Activated CD8-positive, alpha-beta memory T cell treated with anti-CD3 and anti-CD28 coated beads, Interleukin-2, amount 10 ng/mL, durations not matched to agents 7 days and 5 days (primary cell): Measurements from ENCODE around the gene SFR1. TPM values are rescaled to one million over a fixed set of nuclear protein-coding genes. Genes with fewer than 3 reads are reported as not detected.

ENCODE experiments used
- ATAC-seq: fragments of 150-1000 bp; cut with Tn5 transposase; one replicate; pipeline ENCODE4 v1.10.0; 2021; ENCODE audit warnings: moderate library complexity
- CTCF ChIA-PET: fragments of 350-600 bp; sonication (Branson Sonifier 250); formaldehyde crosslinking; loops from one replicate; lab custom pipeline; 2021; ENCODE audit warnings: antibody characterized with exemption; lab: Charles Lee
- DNase-seq: peaks from one replicate; pipeline ENCODE4 v3.0.0-alpha.2; 2020
- H3K27ac Mint-ChIP-seq: one replicate; pipeline ENCODE4 v1.8.0; 2021; ENCODE audit warnings: mild to moderate bottlenecking, mixed read lengths
- H3K27me3 Mint-ChIP-seq: one replicate; pipeline ENCODE4 v1.8.0; 2021; ENCODE audit warnings: mixed read lengths
- H3K36me3 Mint-ChIP-seq: one replicate; pipeline ENCODE4 v1.8.0; 2021; ENCODE audit warnings: mild to moderate bottlenecking, mixed read lengths
- H3K4me1 Mint-ChIP-seq: one replicate; pipeline ENCODE4 v1.8.0; 2021; ENCODE audit warnings: mixed read lengths
- H3K4me3 Mint-ChIP-seq: one replicate; pipeline ENCODE4 v1.8.0; 2021; ENCODE audit warnings: mild to moderate bottlenecking, moderate library complexity, mixed read lengths
- H3K9me3 Mint-ChIP-seq: one replicate; pipeline ENCODE4 v1.8.0; 2022; ENCODE audit warnings: low read depth, mixed read lengths
- total RNA-seq, 2 experiments: library from RNA; stranded (reverse); gene quantifications; one replicate each; pipeline ENCODE4 v1.2.3, GENCODE V29; 2021

SFR1 gene
- total RNA-seq, 2 experiments from 2014 or later = 14.9 to 17.4 TPM

DNA sequence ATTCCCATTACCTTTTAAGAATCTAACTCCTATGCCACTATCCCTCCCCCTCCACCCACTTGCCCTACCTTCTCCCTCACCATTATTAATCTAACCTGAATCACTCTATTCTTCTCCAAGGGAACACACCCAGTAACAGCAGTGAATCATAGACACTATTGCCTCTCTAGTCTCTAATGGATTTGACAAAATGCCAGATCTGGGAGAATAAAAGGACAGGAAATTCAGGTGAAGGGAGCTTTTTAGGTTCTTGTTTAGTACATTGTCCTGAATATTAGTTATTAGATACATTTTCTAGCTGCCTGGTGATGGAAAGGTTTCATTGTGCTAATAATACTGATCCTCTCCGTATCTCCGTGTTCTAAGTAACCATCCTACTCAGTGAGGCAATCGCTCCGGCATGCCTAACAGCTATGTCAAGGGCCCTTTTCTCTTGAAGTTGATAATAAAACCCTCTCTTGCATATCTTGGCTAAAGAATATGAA is 4.1 kb upstream of the SFR1 start:
- Mint-ChIP-seq H3K36me3 (no peaks in the 10 kb centered on the region), H3K4me3 (no peak overlapping the region), H3K27me3 (peaks cover 9% of the 10 kb centered on the region), H3K4me1 (peaks cover 20% of the 10 kb centered on the region), H3K9me3 (no peaks in the 10 kb centered on the region), H3K27ac (no peak overlapping the region)
- DNase-seq (no peak), ATAC-seq (no peak)
- CTCF ChIA-PET = no interaction called here

- H3K27me3 Mint-ChIP-seq = peaks cover 7% of the 10 kb centered on the region
- peaks cover 28% of the 10 kb centered on the region for H3K4me1 Mint-ChIP-seq
- H3K9me3 Mint-ChIP-seq = no peaks in the 10 kb centered on the region
- H3K36me3 Mint-ChIP-seq = peaks cover 6% of the 10 kb centered on the region
- CTCF ChIA-PET = interaction anchor here (0.8 to 5.1 kb wide), 5 partner anchors 28 to 232 kb away, joined by 3 to 31 read pairs (median 5); no protein-coding TSS in a partner anchor
- no peak for DNase-seq
- no peak overlapping the region for H3K27ac Mint-ChIP-seq
- H3K4me3 Mint-ChIP-seq = peak overlapping the region; percentile 82
- ATAC-seq = no peak
These were observed 2.0 kb upstream of the SFR1 start for GRCh38 chr10:104119996-104120395.

- peaks cover 10% of the 10 kb centered on the region for H3K36me3 Mint-ChIP-seq
- CTCF ChIA-PET = interaction anchor here (0.8 to 5.1 kb wide), 13 partner anchors 10 to 233 kb away, joined by 3 to 31 read pairs (median 6); partner anchors contain the start of gene SLK
- H3K9me3 Mint-ChIP-seq = no peaks in the 10 kb centered on the region
- H3K27me3 Mint-ChIP-seq = peaks cover 7% of the 10 kb centered on the region
- DNase-seq (no peak), ATAC-seq (no peak)
- H3K4me3 Mint-ChIP-seq = peak overlapping the region; percentile 82
- H3K4me1 Mint-ChIP-seq = peaks cover 33% of the 10 kb centered on the region
- peak overlapping the region; percentile 97 for H3K27ac Mint-ChIP-seq
These were observed 1.5 kb upstream of the SFR1 start for GRCh38 chr10:104120512-104120902.

- Mint-ChIP-seq H3K27ac (peak overlapping the region; percentile 97), H3K4me3 (peak overlapping the region; percentile 82), H3K9me3 (no peaks in the 10 kb centered on the region), H3K4me1 (peaks cover 33% of the 10 kb centered on the region), H3K36me3 (peaks cover 11% of the 10 kb centered on the region), H3K27me3 (peaks cover 7% of the 10 kb centered on the region)
- peak; percentile 24 for ATAC-seq
- CTCF ChIA-PET = interaction anchor here (0.7 to 5.1 kb wide), 29 partner anchors 9 to 408 kb away, joined by 3 to 31 read pairs (median 4); partner anchors contain the start of gene SLK
- peak; percentile 91 for DNase-seq
These were observed 977 bp upstream of the SFR1 start for GRCh38 chr10:104120903-104121484.

- Mint-ChIP-seq H3K4me3 (peak overlapping the region; percentile 82), H3K27me3 (peaks cover 3% of the 10 kb centered on the region), H3K9me3 (no peaks in the 10 kb centered on the region), H3K27ac (peak overlapping the region; percentile 97), H3K36me3 (peaks cover 16% of the 10 kb centered on the region), H3K4me1 (peaks cover 33% of the 10 kb centered on the region)
- ATAC-seq (no peak), DNase-seq (no peak)
- CTCF ChIA-PET = interaction anchor here (0.6 to 5.1 kb wide), 31 partner anchors 9 to 464 kb away, joined by 3 to 31 read pairs (median 4); partner anchors contain the start of gene SLK
These were observed 495 bp downstream of the SFR1 start for GRCh38 chr10:104122225-104123107.

DNA sequence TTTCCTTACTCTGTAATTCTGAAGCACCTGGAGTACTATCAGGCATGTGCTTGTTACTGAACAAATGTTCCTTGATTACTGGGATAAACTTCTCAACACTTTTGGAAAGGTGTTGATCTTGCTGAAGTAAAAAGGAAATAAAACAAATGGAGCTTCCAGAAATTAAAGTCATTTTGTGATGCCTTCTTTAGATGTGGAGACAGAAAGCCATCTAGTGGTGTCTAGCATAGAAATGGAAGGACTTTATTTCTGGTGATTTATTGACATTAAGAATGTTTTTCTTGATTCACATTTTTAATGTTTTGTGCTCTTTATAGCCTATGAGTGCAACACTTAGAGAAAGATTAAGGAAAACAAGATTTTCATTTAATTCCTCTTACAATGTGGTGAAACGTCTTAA is 1.4 kb downstream of the SFR1 start:
- no peak for ATAC-seq
- Mint-ChIP-seq H3K27ac (peak overlapping the region; percentile 45), H3K27me3 (no peaks in the 10 kb centered on the region), H3K9me3 (no peaks in the 10 kb centered on the region), H3K4me1 (peaks cover 33% of the 10 kb centered on the region), H3K4me3 (peak overlapping the region; percentile 82), H3K36me3 (peaks cover 16% of the 10 kb centered on the region)
- CTCF ChIA-PET = interaction anchor here (0.6 to 5.1 kb wide), 8 partner anchors 140 to 411 kb away, joined by 3 to 31 read pairs (median 4); no protein-coding TSS in a partner anchor
- no peak for DNase-seq

DNA sequence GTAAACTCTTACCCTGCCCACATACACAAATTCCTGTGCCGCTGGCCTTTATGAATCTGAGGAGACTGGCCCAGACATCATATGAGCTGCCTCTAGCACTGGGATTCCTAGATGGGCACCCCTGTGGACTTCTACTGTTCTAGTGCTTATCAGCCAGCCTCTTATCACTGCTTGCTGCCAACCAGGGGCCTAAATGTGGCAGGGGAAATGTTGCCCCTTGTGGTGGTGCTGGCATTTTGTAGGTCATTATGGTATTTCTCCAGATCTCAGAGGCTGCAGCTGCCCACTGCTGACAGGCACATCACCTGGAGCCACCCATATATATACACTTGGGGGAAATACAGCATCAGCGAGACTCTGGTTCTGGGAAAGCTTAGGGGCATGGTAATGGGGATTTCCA is 5.4 kb downstream of the SFR1 start:
- no peak overlapping the region for H3K4me3 Mint-ChIP-seq
- H3K36me3 Mint-ChIP-seq = peaks cover 16% of the 10 kb centered on the region
- no peaks in the 10 kb centered on the region for H3K9me3 Mint-ChIP-seq
- CTCF ChIA-PET = interaction anchor here (1.1 to 1.5 kb wide), 3 partner anchors 12 to 239 kb away, joined by 3 to 8 read pairs (median 5); no protein-coding TSS in a partner anchor
- no peak for DNase-seq
- H3K27ac Mint-ChIP-seq = no peak overlapping the region
- peaks cover 19% of the 10 kb centered on the region for H3K4me1 Mint-ChIP-seq
- peak; percentile 39 for ATAC-seq
- no peaks in the 10 kb centered on the region for H3K27me3 Mint-ChIP-seq

- Mint-ChIP-seq H3K4me3 (no peak overlapping the region), H3K36me3 (peaks cover 16% of the 10 kb centered on the region), H3K9me3 (no peaks in the 10 kb centered on the region), H3K4me1 (peaks cover 13% of the 10 kb centered on the region), H3K27ac (no peak overlapping the region), H3K27me3 (peaks cover 8% of the 10 kb centered on the region)
- DNase-seq (no peak), ATAC-seq (no peak)
- CTCF ChIA-PET = interaction anchor here (0.6 to 1.4 kb wide), 2 partner anchors 13 to 486 kb away, joined by 3 to 5 read pairs; no protein-coding TSS in a partner anchor
These were observed 6.2 kb downstream of the SFR1 start for GRCh38 chr10:104128214-104128613.

DNA sequence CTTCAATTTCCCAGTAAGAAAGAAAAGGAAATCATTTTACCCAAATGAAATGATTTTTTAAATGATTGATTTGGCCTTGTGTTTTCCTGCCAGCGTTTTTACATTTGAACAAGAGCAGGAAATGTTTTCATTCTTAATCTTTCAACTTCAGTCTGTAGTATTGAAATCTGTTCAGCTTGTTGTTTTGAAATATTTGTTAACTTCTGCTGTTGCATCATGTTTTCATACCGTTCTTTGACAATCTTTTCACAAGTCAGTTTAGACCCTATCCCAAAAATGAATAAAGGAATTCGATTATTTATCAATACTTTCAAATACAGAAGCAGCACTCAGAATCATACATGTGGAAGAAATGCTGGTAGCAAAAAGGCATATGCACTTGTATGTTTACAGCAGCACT is 8.1 kb downstream of the SFR1 start:
- H3K9me3 Mint-ChIP-seq = no peaks in the 10 kb centered on the region
- H3K27me3 Mint-ChIP-seq = peaks cover 22% of the 10 kb centered on the region
- no peak for DNase-seq
- no peak for ATAC-seq
- CTCF ChIA-PET = interaction anchor here (0.7 kb wide), 1 partner anchor 9 kb away, joined by 3 read pairs; no protein-coding TSS in a partner anchor
- peaks cover 4% of the 10 kb centered on the region for H3K4me1 Mint-ChIP-seq
- peaks cover 11% of the 10 kb centered on the region for H3K36me3 Mint-ChIP-seq
- no peak overlapping the region for H3K27ac Mint-ChIP-seq
- H3K4me3 Mint-ChIP-seq = no peak overlapping the region

- Mint-ChIP-seq H3K9me3 (no peaks in the 10 kb centered on the region), H3K27me3 (peaks cover 48% of the 10 kb centered on the region), H3K27ac (no peak overlapping the region), H3K4me1 (no peaks in the 10 kb centered on the region), H3K36me3 (no peaks in the 10 kb centered on the region), H3K4me3 (no peak overlapping the region)
- CTCF ChIA-PET = interaction anchor here (1.2 to 1.4 kb wide), 2 partner anchors 9 to 250 kb away, joined by 4 to 7 read pairs; no protein-coding TSS in a partner anchor
- no peak for ATAC-seq
- DNase-seq = no peak
These were observed 16.2 kb downstream of the SFR1 start for GRCh38 chr10:104138131-104138530.

DNA sequence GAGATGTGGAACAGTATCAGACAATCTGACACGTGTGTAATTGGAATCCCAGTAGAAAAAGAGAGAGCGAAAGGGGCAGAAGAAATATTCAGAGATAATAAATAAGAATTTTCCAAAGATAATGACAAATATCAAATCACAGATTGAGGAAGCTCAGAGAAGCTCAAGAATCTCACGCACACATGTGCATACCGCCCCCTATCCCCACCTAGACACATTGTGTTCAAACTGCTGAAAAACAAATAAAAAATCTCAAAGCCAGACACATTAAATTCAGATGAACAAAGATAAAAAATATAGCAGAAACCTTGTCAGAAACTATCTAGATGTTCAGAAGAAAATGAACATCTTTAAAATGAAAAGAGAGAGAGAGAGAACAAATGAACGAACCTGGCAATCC is 17.2 kb downstream of the SFR1 start:
- Mint-ChIP-seq H3K9me3 (no peaks in the 10 kb centered on the region), H3K4me3 (no peak overlapping the region), H3K4me1 (no peaks in the 10 kb centered on the region), H3K27me3 (peaks cover 41% of the 10 kb centered on the region), H3K27ac (no peak overlapping the region), H3K36me3 (no peaks in the 10 kb centered on the region)
- CTCF ChIA-PET = interaction anchor here (0.8 to 1.4 kb wide), 3 partner anchors 8 to 251 kb away, joined by 3 to 7 read pairs (median 4); partner anchors contain the start of gene SFR1
- no peak for DNase-seq
- ATAC-seq = no peak

GRCh38 chr10:104142081-104142480 is 20.1 kb downstream of the SFR1 start:
- Mint-ChIP-seq H3K9me3 (no peaks in the 10 kb centered on the region), H3K27ac (no peak overlapping the region), H3K4me1 (no peaks in the 10 kb centered on the region), H3K27me3 (peaks cover 52% of the 10 kb centered on the region), H3K4me3 (no peak overlapping the region), H3K36me3 (no peaks in the 10 kb centered on the region)
- no peak for DNase-seq
- ATAC-seq = no peak
- CTCF ChIA-PET = interaction anchor here (2.0 kb wide), 1 partner anchor 15 kb away, joined by 5 read pairs; no protein-coding TSS in a partner anchor

GRCh38 chr10:104143829-104144228 is 21.9 kb downstream of the SFR1 start:
- no peak overlapping the region for H3K27ac Mint-ChIP-seq
- H3K4me3 Mint-ChIP-seq = no peak overlapping the region
- ATAC-seq (no peak), DNase-seq (no peak)
- no peaks in the 10 kb centered on the region for H3K36me3 Mint-ChIP-seq
- CTCF ChIA-PET = no interaction called here
- H3K4me1 Mint-ChIP-seq = no peaks in the 10 kb centered on the region
- peaks cover 45% of the 10 kb centered on the region for H3K27me3 Mint-ChIP-seq
- H3K9me3 Mint-ChIP-seq = no peaks in the 10 kb centered on the region
